Loucy (cell line): ENCODE results near the gene MAGEB1.
A peak's percentile ranks its signal among the peaks of the same experiment; 100 is the strongest.

Experiments used
- CTCF ChIP-seq: fragments of 200-600 bp; sonication (generic); conservative IDR thresholded peaks from 2 replicates; pipeline ENCODE4 v1.5.1; 2014; ENCODE audit warnings: mild to moderate bottlenecking, antibody characterized with exemption, low read length
- EZH2phosphoT487 ChIP-seq: fragments of 200-600 bp; IDR thresholded peaks from 2 replicates; pipeline ENCODE4 v1.6.1; 2018; ENCODE audit warnings: antibody characterized with exemption, mild to moderate bottlenecking, moderate library complexity, borderline replicate concordance

DNA sequence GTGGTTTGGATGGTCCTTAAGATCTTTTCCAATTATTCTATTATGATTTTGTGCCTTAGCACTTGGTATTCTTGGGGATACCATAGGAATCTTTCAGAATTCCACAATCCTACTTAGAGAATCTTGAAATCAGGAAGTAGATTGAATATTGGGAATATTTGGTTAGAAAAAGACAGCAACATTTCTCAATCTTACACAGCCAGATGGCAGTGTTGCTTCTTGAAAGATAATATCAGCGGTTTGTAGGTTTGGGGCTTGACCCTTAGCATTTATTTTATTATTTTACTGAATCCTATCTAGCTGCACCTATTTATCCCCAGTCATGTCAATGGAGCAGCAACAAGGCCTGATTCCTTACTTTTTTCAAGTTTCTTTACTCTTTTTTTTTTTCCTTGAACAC is 28.6 kb downstream of the MAGEB1 start:
- peak; percentile 63 for TF ChIP-seq CTCF
- TF ChIP-seq EZH2phosphoT487, result no peak
